ENCODE results near the gene VTN. TPM values are rescaled to one million over a fixed set of nuclear protein-coding genes. Genes with fewer than 3 reads are reported as not detected.
A peak's percentile ranks its signal among the peaks of the same experiment; 100 is the strongest.

Gene VTN
- total RNA-seq, 6 experiments from 2014 or later = 0.36 to 0.76 (median 0.60) TPM

- H3K9me3 Mint-ChIP-seq = no peaks in the 10 kb centered on the region
- TF ChIP-seq, protein P1, sequence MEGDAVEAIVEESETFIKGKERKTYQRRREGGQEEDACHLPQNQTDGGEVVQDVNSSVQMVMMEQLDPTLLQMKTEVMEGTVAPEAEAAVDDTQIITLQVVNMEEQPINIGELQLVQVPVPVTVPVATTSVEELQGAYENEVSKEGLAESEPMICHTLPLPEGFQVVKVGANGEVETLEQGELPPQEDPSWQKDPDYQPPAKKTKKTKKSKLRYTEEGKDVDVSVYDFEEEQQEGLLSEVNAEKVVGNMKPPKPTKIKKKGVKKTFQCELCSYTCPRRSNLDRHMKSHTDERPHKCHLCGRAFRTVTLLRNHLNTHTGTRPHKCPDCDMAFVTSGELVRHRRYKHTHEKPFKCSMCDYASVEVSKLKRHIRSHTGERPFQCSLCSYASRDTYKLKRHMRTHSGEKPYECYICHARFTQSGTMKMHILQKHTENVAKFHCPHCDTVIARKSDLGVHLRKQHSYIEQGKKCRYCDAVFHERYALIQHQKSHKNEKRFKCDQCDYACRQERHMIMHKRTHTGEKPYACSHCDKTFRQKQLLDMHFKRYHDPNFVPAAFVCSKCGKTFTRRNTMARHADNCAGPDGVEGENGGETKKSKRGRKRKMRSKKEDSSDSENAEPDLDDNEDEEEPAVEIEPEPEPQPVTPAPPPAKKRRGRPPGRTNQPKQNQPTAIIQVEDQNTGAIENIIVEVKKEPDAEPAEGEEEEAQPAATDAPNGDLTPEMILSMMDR (IDR thresholded peaks at IDR 0.05) = no peak
- H3K27ac Mint-ChIP-seq = peak overlapping the region; percentile 31; the same call in 1 of the 2 replicates
- H3K27me3 Mint-ChIP-seq (ENCODE audit: insufficient read depth) = no peaks in the 10 kb centered on the region; the same call in 1 of the 2 replicates
- peaks cover 35% of the 10 kb centered on the region for H3K4me1 Mint-ChIP-seq (ENCODE audit: low read depth)
- peak overlapping the region; percentile 87 for H3K4me3 Mint-ChIP-seq
- H3K36me3 Mint-ChIP-seq (ENCODE audit: low read depth) = peaks cover 8% of the 10 kb centered on the region; the same call in 1 of the 2 replicates
- no peak for DNase-seq
Observed at GRCh38 chr17:28372203-28372944, 2.3 kb upstream of the VTN start.

- Mint-ChIP-seq H3K4me1 (ENCODE audit: low read depth) (peaks cover 35% of the 10 kb centered on the region), H3K27me3 (ENCODE audit: insufficient read depth) (no peaks in the 10 kb centered on the region; the same call in 1 of the 2 replicates), H3K4me3 (peak within 1 kb of the TSS; percentile 87)
Observed at GRCh38 chr17:28371245-28372202, 1.4 kb upstream of the VTN start, which contains the start of gene SARM1. TSS of gene SARM1 (plus strand) at chr17:28371694. CDS start at chr17:28372033, 339 bp downstream.

GRCh38 chr17:28370744-28371103 is 617 bp upstream of the VTN start:
- Mint-ChIP-seq H3K9me3 (no peaks in the 10 kb centered on the region), H3K36me3 (ENCODE audit: low read depth) (peaks cover 8% of the 10 kb centered on the region; the same call in 1 of the 2 replicates), H3K27me3 (ENCODE audit: insufficient read depth) (no peaks in the 10 kb centered on the region; the same call in 1 of the 2 replicates), H3K4me1 (ENCODE audit: low read depth) (peaks cover 35% of the 10 kb centered on the region), H3K4me3 (peak overlapping the region; percentile 87), H3K27ac (peak overlapping the region; percentile 70)
- DNase-seq = no peak
- TF ChIP-seq, protein P1 (IDR thresholded peaks at IDR 0.05) = no peak

More at GRCh38 chr17:28371245-28372202, 1.4 kb upstream of the VTN start, which contains the start of gene SARM1:
- TF ChIP-seq, protein P1 (IDR thresholded peaks at IDR 0.05) = no peak
- Mint-ChIP-seq H3K27ac (peak within 1 kb of the TSS; percentile 75), H3K9me3 (no peaks in the 10 kb centered on the region), H3K36me3 (ENCODE audit: low read depth) (peaks cover 8% of the 10 kb centered on the region; the same call in 1 of the 2 replicates)
- DNase-seq = peak; percentile 77

DNA sequence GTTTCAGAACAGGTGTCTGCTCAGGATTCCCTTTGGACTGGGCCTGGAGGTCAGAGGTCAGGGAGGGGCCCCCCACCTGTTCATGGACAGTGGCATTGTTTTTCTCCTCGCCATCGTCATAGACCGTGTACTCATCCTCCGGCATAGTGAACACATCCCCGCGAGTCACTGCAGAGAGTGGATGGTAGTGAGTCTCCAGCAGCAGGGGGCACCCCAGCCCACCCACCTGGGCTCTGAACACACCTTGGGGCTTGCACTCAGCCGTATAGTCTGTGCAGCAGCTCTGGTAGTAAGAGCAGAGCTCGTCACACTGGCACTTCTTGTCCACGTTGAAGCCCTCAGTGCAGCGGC is 448 bp downstream of the VTN start:
- no peak for DNase-seq
- TF ChIP-seq, protein P1 (IDR thresholded peaks at IDR 0.05) = no peak
- peak overlapping the region; percentile 70; the same call in 1 of the 2 replicates for H3K27ac Mint-ChIP-seq
- H3K36me3 Mint-ChIP-seq (ENCODE audit: low read depth) = peaks cover 4% of the 10 kb centered on the region; the same call in 1 of the 2 replicates
- peaks cover 31% of the 10 kb centered on the region for H3K4me1 Mint-ChIP-seq (ENCODE audit: low read depth)
- no peak overlapping the region; the same call in 1 of the 2 replicates for H3K4me3 Mint-ChIP-seq
- H3K27me3 Mint-ChIP-seq (ENCODE audit: insufficient read depth) = no peaks in the 10 kb centered on the region; the same call in 1 of the 2 replicates
- no peaks in the 10 kb centered on the region for H3K9me3 Mint-ChIP-seq

GRCh38 chr17:28368915-28369683 is 1.0 kb downstream of the VTN start:
- peaks cover 4% of the 10 kb centered on the region; the same call in 1 of the 2 replicates for H3K36me3 Mint-ChIP-seq (ENCODE audit: low read depth)
- DNase-seq = no peak
- no peaks in the 10 kb centered on the region; the same call in 1 of the 2 replicates for H3K27me3 Mint-ChIP-seq (ENCODE audit: insufficient read depth)
- H3K4me1 Mint-ChIP-seq (ENCODE audit: low read depth) = peaks cover 31% of the 10 kb centered on the region
- H3K4me3 Mint-ChIP-seq = no peak overlapping the region
- no peak overlapping the region for H3K27ac Mint-ChIP-seq
- TF ChIP-seq, protein P1 (IDR thresholded peaks at IDR 0.05) = no peak
- H3K9me3 Mint-ChIP-seq = no peaks in the 10 kb centered on the region

Data from HFFc6 (cell line).